ENCODE data around the gene HNRNPH3.
"Not testable (repeated sequence)": the region's sequence is repeated elsewhere in the genome, so short reads cannot be mapped to it uniquely, and the experiment has no call there.

HNRNPH3 gene, protein sequence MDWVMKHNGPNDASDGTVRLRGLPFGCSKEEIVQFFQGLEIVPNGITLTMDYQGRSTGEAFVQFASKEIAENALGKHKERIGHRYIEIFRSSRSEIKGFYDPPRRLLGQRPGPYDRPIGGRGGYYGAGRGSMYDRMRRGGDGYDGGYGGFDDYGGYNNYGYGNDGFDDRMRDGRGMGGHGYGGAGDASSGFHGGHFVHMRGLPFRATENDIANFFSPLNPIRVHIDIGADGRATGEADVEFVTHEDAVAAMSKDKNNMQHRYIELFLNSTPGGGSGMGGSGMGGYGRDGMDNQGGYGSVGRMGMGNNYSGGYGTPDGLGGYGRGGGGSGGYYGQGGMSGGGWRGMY

DNA sequence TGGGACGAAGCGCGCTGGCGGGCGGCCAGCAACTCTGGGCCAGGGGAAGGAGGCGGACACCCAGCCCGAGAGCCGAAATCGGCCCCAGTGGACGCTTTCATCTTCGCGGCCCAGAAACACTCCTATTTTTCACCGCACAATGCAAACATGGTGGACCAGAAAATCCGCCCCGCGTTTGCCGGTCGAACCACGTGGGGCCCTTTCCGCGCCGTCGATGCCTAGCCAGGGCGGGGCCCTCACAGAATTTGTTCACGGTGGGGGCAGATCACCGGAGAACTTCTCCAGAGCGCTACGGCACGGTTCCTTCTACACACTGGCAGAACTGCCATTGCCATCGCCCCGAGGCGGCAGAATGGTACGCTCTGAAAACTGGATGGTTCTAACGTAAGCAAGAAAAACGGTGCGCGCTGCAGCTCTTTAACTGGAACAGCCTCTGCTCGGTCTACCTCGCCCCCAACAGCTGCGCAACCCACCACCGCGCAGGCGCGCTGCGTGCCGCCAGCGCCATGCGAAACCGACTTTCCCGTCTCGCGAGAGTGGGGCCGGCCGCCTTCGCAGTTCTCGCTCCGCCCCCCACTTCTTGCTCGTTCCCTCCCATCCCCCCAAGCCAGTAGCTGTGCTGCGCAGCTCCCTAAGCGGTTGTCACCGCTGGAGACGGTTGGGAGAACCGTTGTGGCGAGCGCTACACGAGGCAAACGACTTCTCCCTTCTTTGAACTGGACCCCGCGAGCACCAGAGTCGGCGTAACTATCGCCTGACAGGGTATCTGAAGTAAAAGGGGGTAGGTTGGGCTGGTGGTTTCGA, at the start of gene HNRNPH3:
TSS of gene HNRNPH3 (plus strand) at position 610 of the 804 bp plus-strand sequence. CDS start 5,158 bp downstream, outside the sequence.
- DNase-seq, result peak; percentile 98

- DNase-seq, result no peak
Observed at GRCh38 chr10:68284062-68285001, 47.5 kb upstream of the HNRNPH3 start.

- no peak for DNase-seq
Observed at GRCh38 chr10:68288717-68289116, 43.1 kb upstream of the HNRNPH3 start.

DNA sequence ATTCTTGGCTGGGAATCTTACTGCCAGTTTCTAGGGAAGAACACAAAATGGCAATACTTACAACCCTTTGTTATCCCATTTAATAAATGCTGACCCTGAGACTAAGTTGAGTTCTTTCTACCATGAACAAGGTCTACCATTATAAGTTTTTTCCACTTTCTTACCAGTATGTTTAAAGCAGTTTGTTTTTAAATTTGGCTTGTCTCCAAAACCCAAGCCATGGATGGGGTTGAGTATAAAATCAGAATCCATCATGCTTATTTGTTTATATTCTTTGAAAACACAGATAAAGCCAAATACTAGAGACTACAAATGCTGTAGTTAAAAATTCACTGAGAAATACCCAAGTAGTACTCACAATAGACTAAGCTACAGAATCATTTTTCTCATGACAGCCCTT, 41.1 kb upstream of the HNRNPH3 start:
- no peak for DNase-seq

DNA sequence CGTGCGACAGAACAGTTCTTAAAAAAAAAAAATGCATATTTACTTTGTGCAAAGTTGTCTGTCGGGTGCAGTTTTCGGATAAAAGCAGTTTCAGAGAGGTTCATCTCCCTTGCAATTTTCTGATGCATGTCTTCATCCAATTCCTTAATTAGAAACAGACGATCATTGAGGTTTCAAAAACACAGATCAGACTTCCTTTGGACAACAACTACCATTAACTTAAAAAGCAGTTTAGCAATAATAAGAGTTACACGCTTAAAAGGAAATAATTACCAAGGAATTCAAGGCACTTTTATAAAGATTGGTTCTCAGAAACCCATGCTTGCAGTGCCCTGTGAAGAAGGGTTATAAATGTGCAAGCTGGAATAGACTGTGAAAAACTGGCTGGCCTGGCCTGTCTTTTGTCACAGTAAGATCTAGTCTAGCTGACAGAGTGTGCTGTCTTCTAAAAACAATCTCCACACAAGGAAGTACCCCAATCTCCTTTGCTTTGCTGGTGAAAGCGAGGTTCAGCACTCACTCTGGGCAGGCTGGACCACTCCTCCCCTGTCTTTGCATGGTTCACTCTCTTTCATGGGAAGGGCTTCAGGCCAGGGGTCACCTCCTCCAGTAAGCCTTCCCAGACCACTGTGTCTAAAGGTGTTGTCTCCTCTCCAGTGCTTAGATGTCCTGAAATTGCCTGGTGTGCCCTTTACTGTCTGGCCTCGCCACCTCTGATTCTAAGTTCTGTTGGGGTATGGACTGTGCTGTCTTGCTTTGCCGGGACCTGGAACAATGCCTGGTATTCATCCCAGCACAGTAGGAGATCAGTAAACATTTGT, 34.8 kb upstream of the HNRNPH3 start:
- DNase-seq, result no peak

- DNase-seq, result no peak
Observed at GRCh38 chr10:68301301-68301700, 30.6 kb upstream of the HNRNPH3 start.

DNA sequence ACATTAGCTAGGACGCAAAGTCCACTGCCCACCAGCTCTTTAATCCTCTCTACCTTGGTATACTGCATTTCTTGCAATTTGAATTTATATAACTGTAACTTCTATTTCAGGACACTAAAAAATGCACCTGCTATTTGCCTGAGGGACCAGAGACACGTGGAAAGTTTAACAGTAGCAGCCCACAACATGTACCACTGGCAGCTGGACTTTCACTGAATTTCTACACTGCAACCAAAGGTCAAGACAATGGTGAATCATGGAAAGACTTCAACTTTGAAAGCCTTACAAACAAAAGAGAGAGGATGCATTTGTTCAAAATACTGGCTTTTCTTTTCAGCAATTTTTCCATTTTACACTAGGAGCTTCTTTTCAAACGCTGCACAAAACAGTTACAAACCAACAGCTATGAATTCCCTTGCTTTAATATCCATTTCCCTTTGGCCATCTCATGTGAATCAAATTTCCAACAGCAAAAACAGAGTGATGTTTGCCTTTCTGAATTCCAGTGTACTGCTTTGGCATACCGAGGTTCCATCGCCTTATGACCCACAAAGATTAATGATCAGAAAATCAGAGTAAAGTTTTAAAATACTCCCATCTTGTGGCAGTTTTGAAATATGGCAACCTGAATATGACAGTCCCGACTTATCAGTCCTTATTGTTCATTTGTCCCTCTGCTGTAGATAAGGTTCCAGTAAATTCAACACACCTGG, 29.9 kb upstream of the HNRNPH3 start:
- peak in 1 of 2 donors; percentile 44 for DNase-seq

- DNase-seq, result no peak
Observed at GRCh38 chr10:68302503-68302823, 29.4 kb upstream of the HNRNPH3 start.

DNA sequence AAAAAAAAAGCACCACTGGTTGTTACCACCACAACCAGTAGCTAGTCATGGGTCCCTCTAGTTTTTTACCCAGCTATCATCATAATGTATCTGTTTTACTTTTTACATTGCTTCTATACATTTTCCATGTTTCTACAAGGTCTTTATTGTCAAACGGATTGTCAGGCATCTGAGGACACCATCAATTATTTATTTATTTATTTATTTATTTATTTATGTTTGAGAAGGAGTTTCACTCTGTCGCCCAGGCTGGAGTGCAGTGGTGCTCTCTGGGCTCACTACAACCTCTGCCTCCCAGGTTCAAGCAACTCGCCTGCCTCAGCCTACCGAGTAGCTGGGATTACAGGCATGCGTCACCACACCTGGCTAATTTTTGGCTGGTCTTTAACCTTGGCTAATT, 29.0 kb upstream of the HNRNPH3 start:
- DNase-seq, result no peak

GRCh38 chr10:68303849-68304412, 27.9 kb upstream of the HNRNPH3 start:
- no peak for DNase-seq

GRCh38 chr10:68305854-68306253, 26.0 kb upstream of the HNRNPH3 start:
- no peak for DNase-seq

DNA sequence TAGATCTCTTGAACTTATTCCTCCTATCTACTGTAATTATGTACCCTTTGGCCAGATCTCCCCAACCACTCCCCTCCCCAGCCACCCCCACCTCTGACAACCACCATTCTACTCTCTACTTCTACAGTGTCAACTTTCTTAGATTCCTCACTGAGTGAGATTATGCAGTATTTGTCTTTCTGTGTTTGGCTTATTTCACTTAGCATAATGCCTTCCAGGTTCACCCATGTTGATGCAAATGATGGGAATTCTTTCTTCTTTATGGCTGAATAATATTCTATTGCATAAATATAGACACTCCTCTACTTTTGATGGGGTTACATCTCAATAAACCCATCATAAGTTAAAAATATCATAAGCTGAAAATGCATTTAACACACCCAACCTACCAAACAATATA, 21.3 kb upstream of the HNRNPH3 start:
- DNase-seq, result no peak

DNA sequence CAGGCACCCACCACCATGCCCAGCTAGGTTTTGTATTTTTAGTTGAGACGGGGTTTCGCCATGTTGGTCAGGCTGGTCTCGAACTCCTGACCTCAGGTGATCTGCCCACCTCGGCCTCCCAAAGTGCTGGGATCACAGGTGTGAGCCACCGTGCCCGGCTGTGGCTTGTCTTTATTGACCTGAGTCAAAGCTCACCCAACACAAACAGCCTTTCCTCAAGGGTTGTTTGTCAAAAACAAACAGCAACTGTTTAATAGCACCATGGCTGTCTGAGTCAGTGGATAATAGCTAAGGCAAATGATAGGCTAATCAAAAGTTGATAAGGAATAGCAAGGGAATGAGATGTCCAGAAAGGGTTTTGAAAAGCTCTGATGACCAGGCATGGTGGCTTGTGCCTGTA, 16.9 kb upstream of the HNRNPH3 start:
- DNase-seq, result not testable (repeated sequence)

DNA sequence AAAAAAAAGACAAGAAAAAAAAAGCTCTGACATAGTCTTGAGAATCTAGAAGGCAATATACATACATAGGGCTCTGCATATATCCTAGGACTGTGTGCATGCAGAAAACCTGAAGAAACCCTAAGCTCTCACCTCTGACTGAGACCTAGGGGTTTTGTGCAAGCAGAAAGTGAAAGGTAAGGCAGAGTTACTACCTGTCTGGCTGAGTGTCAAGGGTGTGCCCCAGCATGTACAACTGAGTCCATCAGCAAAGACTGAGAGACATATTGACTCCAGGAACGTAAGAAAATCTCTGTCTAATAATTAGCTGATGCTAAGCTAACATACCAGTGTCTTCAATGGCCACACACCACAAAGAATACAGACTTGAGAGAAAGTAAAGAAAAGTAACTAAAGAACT, 16.3 kb upstream of the HNRNPH3 start:
- no peak for DNase-seq

GRCh38 chr10:68318331-68319059, 13.4 kb upstream of the HNRNPH3 start:
- no peak for DNase-seq

- not testable (repeated sequence) for DNase-seq
Observed at GRCh38 chr10:68324396-68324795, 7.5 kb upstream of the HNRNPH3 start.

- no peak for DNase-seq
Observed at GRCh38 chr10:68327889-68328786, 3.7 kb upstream of the HNRNPH3 start.

GRCh38 chr10:68329506-68329861, 2.4 kb upstream of the HNRNPH3 start:
- no peak for DNase-seq

DNA sequence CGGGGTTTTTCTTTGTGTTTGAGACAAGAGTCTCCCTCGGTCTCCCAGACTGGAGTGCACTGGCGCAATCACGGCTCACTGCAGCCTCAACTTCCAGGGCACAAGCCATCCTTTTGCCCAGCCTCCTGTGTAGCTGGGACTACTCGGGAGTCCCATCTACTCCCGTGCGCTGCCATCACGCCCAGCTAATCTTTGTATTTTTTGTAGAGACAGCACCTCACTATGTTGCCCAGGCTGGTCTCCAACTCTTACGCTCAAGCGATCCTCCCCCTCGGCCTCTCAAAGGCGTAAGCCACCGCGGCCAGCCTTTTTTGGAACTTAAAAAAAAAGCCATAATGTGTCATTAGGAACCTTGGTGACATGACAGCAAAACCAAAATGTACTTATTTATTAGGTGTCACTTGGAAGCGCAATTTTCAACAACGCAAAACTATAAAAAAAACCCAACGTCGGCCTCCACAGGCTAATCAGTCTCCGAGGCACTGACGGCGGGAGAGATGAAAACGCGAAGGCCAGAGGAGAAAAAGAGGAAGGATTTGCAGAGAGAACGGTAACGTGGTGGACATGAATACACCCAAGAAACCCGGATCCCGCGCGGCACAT, 911 bp upstream of the HNRNPH3 start:
- DNase-seq, result no peak
